NCI-H510A (cell line): ENCODE measurements around the gene NUP210.

ENCODE experiments used
- DNase-seq: peaks from one replicate; lab custom pipeline; 2025; lab: John Stamatoyannopoulos, UW

The NUP210 gene

GRCh38 chr3:13289771-13290285 is 130.3 kb downstream of the NUP210 start:
- DNase-seq, result no peak

- no peak for DNase-seq
Observed at GRCh38 chr3:13288732-13289718, 131.1 kb downstream of the NUP210 start.

DNA sequence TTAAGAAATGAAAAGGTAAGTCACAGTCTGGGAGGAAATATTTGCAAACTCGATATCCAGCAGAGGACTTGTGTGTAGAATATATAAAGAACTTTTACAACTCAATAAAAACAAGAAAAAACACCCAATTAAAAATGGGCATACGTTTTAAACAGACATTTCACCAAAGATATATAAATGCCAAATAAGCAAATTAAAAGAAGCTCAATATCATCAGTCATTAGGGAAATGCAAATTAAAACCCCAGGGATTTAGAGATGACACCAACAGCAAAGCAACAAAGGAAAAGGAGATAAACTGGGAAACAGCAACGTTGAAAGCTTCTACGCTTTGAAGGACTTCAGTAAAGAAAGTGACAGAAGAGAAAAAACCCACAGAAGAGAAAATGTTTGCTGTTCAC is 132.3 kb downstream of the NUP210 start:
- no peak for DNase-seq

DNA sequence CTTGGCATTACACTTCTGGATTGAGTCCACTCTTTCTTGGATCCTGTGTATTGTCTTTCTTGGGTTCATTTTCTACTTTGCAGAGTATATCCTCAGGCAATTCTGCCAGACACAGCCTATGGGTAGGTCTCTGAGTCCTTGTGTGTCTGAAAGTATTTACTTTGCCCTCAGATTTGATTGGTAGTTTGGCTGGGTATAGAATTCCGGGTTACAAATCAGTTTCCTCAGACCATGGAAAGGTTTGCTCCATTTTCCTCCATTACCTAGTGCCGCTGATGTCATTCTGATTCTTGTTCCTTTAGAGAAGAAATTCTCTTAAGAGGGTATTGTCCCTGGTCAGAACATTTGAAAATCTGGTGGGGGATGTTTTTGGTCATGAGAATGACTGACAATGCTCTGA is 133.2 kb downstream of the NUP210 start:
- no peak for DNase-seq

GRCh38 chr3:13285007-13285567 is 135.0 kb downstream of the NUP210 start:
- DNase-seq, result no peak

DNA sequence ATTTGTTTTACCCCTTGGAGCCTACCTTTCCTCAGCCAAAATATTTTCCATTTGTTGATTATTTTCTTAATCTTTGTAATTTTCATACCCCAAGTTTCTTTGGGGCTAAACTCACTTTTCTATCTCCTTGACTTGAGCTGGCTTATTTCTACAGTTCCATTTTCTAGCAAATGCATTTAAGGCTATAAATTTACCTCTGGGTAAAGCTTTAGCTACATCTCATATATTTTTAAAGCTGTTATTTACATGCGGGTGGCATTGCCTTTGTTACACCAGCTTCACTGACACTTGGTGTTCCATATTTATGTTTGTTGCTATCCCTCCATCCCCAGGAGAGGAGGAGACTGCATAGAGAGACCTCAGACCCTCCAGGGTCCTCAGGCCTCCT is 136.3 kb downstream of the NUP210 start:
- DNase-seq, result no peak

- peak; percentile 36 for DNase-seq
Observed at GRCh38 chr3:13282986-13283876, 136.9 kb downstream of the NUP210 start.

DNA sequence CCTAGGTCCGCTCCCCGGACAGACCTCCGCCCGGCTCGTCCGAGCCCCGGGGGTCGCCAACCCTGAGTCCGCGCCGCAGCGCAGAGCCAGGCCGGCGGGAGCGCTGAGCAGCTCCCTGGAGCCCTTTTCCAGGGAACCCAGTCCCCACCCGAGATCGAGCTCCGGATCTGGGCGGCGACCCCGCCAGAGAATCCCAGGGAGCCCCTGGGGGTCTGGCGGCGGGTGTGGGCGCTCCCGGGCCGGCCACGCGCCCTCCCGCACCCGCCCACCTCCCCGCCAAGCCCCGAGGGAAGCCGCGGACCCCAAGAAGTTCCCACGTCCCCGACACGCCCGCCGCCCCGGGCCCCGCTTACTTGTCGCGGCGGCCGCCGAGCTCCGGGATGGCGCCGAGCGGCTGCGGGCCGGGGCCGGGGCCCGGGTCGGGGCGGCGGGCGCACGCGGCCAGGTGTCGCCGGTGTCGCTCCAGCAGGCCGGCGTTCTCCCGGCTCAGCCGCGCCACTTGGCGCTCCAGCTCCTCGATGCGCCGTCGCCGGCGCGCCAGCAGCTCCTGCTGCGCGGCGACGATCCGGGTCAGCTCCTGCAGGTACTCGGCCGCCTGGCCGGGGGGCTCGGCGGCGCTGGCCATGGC is 137.7 kb downstream of the NUP210 start:
- DNase-seq, result no peak

DNA sequence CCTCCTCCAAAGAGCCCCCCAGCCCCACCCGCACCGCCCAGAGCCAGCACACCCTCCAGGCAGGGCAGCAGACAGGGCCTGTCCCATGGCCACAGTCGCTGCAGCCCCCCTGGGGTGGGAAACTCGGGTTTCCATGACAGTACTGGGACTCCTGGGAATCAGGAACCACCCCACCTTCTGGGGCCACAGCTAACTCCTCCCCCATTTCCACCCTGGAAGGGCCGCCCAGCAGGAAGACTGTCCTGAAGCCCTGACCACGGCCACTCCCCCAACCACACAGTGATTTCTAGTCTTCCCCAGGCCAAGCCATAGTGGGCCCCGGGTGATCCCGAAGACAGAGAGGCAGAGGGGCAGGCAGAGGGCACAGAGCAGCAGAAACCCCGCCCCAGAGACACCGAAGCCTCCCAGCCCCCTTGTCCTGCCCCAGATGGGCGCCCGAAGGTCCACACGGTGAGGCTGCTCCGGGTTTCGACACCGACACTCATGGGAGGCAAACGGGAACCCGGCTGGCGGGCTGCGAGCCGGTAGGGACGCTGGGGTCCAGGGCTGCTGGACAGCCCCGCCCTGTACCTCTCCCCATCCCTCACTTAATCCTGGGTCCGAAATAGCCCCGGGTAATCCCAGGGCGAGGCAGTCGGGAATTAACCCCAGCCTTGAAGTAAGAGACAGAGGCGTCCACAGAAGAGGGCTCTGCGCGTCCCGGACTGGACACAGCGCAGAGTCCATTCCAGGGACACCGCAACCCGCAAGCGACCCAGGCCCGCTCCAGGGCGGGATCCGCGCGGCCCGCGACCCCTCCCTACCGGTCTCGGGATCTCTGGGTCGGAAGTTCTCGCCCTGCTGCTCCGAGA is 138.4 kb downstream of the NUP210 start:
- DNase-seq, result peak; percentile 19

- no peak for DNase-seq
Observed at GRCh38 chr3:13280811-13281506, 139.2 kb downstream of the NUP210 start.

DNA sequence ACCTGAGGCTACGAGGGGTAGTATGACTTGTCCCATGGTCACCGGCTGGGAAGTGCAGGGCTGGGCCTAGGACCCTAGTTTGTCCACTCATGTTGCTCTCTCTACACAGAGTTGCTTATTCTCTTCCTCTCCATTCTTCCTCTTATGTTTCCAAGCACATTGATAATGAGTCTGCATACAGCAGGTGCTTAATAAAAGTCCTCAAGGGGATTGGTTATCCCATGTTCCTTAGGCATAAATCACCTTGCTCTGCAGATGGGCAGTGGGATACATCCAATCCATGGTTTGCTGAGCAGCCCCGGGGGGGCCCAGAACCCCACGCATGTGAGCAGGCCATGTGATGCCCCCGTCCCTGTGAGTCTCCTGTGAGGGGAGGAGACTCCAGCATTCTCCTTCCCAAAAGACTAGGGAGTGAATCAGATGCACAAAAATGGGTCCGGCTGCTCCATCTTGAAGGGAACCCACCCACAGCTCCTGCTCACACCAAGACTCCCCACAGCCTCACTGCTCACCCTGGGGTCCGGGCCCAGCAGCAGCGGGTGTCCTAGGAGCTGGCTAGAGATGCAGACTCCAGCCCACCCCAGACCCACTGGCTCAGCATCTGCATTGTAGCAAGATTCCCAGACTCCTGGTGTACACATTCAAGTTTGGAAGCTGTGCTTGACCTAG is 139.9 kb downstream of the NUP210 start:
- DNase-seq, result no peak

DNA sequence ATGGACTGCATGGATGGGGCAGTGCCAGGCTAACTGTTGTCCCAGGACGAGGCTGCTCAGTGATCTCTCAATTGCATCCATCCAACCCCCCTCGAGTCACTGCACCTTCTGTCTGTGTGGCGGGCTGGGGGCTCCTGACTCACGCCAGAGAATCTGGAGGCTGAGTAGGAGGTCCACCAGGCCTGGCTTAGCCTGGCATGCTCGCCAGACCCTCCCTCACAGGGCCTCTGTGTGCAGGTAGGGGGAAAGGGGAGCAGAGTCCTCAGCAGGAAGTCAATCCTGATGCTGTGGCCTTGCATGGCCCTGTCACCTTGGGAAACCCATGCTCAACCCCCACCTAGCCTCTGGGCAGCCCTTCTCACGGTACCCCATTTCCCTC is 140.6 kb downstream of the NUP210 start:
- no peak for DNase-seq

DNA sequence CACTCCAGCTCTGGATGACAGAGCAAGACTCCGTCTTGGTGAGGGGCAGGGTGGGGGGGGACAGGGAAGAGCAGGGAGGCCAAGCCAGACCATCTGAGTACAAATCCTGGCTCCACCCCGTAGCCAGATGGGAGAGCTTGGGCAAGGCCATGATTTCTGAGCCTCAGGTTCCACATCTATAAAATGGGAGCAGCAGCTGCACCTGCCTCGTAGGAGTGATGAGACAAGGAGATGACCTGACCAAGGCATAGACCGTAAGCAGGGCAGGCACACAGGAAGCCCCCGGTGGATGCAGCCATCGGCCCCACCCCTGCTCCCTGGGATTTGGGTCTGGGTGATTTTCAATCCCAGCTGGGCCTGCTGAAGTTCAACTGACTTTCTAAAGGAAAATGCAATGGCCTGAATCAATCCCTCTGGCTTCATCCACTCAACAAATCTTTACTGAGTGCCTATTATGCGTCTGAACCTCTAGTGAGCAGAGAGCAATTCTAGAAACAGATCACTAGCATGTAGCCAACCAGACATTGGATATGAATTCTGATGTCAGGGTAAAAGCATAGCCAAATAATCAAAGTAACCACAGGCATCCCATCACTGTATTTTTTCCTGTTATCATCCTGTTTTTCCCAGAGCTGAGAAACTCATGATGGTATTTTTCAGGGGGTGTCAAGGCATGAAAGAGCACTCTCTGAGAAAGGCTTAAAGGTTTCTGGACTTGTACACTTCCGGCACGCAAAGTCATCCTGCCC is 141.2 kb downstream of the NUP210 start:
- DNase-seq, result no peak

- no peak for DNase-seq
Observed at GRCh38 chr3:13277860-13278531, 142.1 kb downstream of the NUP210 start.

- DNase-seq, result no peak
Observed at GRCh38 chr3:13277196-13277813, 142.8 kb downstream of the NUP210 start.

DNA sequence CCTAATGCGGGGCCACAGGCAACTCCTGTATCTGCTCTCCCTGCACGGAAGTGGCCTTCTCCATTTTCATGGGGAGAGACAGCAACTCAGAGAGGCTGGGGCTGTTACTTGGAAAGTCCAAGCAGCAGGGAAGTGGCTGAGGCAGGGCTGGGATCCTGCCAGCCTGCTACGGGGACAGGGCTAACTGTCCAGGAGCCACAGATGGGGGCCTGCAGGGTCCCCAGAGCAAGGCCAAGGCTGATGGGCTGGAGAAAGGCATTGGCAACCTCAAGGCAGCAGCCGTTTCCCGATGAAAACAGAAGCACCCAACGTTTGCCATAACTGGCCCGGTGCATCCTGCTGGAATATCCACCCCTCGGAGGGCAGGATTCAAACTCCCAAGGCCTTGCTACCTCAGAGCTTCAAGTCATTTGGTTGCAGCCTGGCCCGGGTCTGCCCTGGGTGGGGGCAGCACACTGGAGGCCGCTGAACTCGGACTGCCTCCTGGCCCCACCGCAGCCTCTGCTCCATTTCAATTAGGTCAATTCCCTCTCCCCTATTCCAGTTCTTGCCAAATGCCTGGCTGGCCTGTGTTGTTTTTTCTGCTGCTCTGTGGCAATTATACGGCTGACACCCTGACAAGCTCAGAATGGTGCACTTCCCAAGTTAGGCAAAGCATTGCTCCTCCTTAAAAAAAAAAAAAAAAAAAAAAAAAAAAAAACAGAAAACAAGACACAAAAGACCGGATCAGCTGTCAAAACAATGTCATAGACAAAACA is 143.5 kb downstream of the NUP210 start:
- no peak for DNase-seq

DNA sequence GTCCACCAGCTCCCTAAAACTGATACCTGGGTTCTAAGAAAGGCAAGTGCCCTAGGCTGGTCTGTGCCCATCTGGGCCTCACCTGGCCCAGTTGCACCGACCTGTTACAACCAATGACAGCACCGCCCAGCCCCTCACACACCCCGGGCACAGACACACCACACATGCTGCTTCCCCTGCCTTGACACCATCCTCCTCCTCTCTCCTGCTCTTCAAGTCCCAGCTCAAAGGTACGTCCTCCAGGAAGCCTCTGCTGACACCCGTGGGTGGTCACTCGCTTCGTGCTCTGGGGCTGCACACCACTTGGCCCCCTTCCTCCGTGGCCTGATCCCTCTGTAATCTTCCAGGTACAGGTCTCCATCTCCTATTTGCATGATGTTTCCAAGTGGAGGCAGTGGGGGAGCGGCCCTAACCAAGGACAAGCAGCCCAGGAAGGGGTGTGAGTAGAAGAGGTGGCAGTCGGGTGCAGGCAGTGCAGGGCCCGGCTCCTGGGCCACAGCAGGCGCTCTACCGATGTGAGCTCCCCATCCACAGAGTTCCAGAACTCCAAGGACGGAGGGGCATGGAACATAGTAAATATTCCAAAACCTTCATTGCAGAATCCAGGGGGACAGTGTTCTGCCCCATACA is 144.6 kb downstream of the NUP210 start:
- DNase-seq, result no peak
